Globus pallidus (tissue), 1 donor: ENCODE results near the gene SURF4.

Experiments used
- DNase-seq: peaks from one replicate; pipeline ENCODE4 v3.0.0-alpha.2; 2015; ENCODE audit warnings: low spot score

SURF4 gene

DNA sequence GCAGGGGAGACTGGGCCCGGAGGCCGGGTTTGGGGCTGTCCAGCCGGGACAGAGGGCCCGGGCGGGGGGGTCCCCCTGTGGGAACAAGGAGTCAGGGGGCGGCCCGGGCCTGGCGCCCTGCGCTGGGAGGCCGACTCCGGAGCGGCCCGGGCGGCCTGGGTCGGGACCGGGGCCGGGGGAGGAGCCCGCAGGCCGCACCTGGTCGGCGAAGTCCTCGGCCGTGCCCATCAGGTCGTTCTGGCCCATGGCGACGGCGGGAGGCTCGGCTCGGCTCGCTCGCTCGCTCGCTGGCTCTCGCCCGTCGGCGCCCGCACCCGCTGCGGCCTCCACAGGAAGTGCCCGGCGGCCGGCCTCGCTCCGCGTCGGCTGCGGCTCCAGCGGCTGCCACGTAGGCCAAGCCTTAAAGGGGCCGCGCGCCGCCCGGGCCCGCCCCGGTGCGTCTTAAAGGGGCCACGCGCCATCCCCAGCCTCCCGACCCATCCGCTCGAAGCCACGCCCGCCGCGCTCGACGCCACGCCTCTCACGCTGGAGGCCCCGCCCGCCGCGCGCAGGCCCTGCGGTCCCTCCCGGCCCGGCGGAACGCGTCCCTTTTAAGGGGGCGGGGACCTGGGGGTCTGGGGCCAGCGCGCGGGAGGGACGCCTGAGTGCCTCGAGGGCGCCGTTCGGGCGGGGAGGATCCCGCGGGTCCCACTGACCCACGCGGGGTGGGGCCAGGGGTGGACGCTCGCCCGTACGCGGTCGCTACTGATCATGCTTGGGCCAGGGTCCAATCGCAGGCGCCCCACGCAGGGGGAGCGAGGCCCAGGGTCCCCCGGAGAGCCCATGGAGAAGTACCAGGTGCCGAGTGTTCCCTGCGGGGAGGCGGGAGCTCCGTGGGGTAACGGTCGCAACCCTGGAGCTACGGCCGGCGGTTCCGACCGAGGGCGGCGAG, at the start of gene SURF4, which contains the start of gene STKLD1:
SURF4 (minus strand) TSS at position 337 of the 931 bp plus-strand sequence; CDS start at position 246, 91 bp downstream.
STKLD1 (plus strand) TSS at position 643 of the 931 bp plus-strand sequence; CDS start at position 751, 108 bp downstream.
- peak; percentile 95 for DNase-seq

DNA sequence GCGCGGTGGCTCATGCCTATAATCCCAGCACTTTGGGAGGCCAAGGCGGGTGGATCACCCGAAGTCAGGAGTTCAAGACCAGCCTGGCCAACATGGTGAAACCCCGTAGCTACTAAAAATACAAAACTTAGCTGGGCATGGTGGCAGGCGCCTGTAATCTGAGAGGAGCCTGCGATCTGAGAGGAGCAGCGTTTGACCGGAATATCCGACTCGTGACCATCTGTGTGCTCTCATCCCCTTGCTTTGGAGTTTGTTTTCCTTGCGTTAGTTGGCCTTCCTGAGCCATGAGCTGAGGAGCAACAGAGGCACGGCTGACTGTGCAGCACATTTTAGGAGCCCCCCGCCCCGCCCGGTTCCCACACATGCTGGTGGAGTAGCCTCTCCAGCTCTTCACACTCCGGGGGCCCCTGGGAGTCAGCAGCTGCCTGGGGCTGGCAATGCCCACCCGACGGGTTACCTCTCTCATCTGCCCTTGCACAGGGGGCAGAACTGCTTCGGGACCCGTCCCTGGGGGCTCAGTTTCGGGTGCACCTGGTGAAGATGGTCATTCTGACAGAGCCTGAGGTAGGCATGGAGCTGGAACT, 49.3 kb upstream of the SURF4 start:
- DNase-seq = no peak

DNA sequence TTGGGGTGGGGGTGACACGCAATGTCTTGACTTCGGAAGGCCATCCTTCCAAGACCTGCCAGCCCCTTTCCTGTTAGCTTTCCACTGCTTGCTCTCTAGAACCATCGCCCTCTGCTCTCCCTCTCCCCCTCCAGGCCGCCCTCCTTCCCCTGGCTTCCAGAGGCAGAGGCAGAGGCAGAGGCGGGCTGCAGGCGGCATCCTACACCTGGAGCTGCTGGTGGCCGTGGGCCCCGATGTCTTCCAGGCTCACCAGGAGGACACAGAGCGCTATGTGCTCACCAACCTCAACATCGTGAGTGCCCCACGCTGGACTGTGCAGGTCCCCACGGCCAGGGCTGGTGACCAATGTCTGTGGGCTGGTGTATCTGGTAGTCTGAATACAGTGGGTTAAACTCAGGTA, 48.3 kb upstream of the SURF4 start:
- DNase-seq = no peak

DNA sequence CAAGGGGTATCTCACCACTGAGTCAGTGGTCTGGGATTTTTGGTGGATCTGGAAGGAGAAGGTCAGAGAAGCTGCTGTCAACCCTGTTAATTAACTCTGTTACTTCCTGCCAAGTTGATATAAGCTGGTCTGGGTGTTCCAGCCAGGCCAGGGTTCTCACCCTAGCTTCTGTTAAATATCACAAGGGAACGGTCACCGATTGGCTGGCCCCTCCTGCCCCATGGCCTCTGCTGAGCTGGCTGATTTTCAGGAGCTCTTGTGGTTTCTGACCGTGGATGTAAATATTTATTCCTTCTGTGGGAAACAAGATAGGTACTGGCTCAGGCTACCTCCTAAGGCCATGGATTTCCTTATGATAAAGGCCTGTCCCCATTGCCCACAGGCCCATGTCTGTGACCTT, 47.4 kb upstream of the SURF4 start:
- no peak for DNase-seq

DNA sequence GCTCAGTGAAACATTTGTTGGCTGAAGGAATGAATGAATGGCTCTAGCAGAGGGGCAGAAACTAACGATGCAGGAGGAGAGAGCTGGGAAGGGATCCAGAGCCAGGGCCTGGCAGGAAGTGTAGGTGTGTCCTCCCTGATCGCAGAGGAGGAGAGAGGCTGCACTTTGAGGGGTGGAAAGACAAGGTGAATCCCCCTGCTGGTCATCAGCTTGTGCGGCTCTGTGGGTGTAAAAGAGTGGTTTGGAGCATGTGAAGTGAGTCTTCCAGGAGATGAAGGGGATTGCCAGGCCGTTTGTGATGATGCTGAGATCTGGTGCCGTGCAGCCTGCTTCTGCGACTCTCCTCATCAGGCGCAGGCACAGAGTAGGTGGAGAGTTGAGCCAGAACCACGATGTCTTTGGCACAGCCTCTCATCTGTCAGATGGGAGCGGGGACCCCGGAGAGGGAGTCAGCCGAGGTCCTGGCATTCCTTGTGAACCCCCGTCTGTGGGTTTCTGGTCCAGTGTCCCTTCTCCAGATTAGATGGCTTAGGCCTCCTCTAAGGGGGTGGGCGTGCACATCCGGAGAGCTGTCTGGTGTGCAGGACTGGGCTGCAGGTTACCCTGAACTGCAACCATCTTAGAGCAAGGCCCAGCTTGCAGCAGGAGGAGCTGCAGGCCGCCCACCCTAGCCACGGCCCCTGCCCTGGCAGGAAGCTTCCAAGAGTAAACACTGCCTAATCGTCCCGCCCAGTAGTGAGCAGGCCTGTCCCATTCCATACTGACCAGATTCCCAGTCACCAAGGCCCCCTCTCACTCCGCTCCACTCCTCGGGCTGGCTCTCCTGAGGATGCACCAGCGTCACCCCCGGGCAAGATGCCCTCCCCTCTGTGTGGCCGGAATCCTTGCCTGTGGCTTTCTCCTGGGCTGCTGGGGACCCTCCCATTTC, 46.0 kb upstream of the SURF4 start, which contains the start of gene ADAMTS13:
ADAMTS13 (plus strand) TSS at position 753 of the 928 bp plus-strand sequence; CDS start at position 830, 77 bp downstream.
- no peak for DNase-seq

DNA sequence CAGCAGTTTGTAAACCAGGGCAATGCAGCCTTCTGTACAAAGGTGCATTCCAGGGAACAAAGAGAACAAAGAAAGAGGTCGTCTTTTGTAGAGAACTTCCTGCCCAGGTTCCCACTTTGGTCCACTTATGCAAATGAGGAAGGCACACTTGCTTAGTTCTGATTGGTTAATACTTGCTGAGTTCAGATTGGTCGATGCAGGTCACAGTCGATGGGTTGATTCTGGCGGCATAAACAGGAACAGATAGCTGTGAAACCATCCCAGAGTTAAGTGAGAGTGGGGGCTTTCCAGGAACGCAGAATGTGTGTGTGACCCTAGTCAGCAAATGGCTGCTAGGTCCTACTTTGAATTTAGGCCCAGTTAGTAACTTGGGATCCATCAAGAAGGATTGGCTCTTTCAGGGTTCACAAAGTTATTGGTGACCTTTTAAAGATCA, 44.5 kb upstream of the SURF4 start:
- no peak for DNase-seq

DNA sequence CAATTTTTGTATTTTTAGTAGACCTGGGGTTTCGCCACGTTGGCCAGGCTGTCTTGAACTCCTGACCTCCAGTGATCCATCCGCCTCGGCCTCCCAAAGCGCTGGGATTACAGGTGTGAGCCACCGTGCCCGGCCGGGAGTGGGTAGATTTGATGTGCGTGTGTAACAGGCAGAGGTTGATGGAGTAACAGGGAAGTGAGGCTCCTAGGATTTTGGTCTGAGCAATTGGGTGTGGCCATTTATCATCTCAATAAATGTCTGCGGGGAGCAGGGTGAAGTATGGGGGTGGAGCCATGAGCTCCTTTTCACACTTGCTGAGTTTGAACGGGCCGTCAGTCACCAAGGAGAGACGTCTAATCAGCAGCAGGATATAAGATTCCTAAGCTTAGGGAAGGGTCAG, 43.1 kb upstream of the SURF4 start:
- no peak for DNase-seq

DNA sequence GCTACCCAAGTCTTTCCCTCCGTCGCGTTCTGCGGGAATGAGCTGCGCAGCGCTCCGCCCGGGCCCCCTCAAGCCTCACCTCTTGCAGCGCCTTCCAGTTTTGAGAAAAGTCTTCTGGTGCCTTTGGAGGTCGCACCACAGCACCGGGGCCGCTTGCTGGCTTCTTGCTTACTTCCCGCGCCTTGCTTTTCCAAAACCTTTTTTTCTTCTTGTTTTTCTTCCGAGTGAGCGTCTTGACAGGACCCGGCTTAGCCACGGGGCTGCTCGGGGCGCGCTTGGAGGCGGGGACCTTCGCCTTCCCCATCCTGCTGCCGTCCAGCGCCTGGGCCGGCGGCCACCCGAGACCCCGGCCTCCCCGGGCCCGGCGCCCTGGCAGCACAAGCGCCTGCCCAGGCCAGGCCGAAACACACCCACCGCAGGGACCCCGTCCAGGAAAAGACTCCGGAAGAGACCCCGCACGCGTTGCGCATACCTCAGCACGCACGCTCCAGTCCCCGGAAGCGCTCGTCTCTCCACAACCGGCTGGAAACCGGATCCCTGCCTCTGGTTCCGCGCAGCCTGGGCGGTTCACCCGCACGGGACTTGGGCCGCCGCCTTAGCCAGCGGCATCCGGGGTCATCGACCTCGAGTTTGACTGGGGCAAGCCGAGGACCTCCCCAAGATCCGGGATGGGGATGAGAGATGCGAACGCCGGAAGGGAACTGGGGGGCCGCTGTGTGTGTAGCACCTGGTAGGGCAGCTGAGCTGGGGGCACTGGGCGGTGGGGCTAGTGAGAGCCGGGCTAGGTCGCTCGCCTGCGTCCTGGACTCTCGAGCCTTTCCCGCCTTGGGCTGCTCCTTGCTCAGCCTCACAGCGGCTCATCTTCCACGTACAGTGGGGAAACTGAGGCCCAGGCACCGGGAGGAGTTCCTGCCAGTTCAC, 41.9 kb upstream of the SURF4 start, which contains the start of gene REXO4:
REXO4 (minus strand) TSS at position 470 of the 921 bp plus-strand sequence; CDS start at position 304, 166 bp downstream.
- DNase-seq = peak; percentile 71

DNA sequence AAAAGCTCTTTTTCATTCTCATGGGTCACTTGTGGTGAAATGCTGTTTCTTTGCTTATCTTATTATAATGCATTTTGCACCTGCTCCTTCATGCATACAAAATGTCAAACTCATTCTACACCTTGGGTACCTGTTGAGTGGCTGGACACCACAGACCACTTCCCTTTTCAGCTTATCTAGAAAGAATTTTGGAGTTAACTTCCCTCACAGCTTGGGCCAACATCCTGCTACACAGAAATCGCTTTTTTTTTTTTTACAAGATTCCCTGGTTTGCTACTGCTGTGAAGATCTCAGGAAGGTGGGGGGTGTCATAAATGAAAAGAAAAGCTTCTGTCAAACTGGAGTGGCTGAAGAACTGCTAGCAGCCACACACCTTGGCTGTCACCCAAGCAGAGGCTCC, 39.3 kb upstream of the SURF4 start:
- no peak for DNase-seq

DNA sequence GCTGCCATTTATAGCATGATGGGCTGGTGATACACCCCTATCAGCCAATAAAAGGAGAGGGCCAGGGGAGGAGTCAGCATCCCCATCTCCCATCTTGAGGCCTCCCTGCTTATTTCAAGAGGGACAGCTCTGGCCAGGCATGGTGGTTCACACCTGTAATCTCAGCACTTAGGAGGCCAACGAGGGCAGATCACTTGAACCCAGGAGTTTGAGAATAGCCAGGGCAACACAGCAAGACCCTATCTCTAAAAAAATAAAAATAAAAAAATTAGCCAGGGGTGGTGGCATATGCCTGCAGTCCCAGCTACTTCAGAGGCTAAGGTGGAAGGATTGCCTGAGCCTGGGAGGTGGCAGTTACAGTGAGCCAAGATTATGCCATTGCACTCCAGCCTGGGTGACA, 32.2 kb upstream of the SURF4 start:
- no peak for DNase-seq

DNA sequence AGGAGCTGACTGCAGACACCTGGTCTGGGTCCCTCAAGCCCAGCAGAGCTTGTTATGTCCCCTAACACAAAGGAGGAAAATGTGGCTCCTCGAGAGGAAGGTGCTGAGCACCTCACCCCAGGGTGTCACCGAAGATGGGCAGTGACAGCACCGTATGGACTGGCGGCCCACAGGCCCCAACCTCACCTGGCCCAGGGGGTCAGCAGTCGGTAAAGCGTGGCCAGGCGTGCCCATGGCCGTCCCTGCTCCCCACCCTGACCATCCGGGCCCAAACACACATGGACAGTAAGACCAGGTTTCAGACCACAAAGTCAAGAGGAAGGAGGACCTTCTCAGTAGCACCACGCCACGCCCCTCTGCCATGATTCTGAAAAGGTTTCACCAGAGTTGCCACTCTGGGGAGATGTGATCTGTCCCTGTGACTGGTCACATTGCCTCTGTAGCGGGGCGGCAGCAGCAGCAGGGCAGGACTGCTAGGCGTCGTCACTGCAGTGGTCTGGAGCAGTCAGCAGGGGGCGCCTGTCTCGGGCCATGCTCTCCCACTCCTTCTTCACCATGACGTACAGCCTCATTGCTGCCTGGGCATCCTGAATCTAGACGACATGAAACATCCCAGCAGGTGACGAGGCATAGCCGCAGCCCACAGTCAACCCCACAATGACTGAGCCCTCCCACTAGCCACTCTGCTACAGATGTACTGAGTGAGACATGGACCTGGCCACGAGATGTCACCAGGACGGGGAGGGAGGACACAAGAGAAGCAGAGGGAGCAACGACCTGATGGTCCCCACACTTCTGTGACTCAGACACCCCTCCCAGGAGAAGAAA, 30.8 kb upstream of the SURF4 start:
- peak; percentile 71 for DNase-seq

DNA sequence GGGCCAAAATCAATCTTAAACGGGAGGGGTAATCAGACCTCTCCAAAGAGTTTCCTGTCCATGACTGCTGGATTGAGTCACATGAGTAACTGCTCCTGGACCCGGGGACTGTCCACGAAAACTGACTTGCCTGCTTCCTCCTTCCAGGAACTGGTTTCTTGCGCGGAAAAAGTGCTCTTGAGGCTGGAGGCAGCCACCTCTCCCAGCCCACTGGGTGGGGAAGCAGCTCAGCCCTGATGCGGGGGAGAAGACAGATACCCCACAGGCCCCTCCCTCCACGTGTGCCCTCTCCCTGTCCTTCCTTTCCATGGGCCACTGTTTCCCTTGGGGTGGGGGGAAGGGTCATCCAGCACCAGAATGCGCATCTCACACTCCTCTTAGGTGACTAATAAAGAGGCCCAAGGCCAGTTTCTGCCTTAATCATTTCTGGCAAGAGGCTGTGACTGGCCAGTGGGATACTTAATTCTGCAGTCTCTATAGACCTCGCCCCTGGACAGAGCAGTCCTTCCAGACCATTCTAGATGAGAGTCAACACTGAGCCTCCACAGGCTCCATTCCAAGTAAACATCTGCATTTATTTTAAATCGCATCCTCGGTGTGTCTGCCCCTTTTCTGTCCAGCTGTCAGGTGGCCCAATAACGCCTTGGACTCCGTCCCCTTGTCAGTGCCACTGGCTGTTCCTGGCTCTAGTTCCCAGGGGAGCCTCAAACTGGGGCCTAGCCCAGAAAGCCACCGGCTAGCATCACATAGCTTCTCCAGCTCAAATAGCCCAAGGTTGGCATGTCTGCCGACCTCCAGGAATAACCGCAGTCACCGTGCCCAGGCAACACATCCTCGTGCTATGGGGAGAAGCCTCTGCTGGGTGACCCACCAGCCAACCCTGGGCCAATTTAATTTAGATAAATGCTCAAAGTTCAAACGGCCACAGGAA, 29.9 kb upstream of the SURF4 start:
- no peak for DNase-seq

DNA sequence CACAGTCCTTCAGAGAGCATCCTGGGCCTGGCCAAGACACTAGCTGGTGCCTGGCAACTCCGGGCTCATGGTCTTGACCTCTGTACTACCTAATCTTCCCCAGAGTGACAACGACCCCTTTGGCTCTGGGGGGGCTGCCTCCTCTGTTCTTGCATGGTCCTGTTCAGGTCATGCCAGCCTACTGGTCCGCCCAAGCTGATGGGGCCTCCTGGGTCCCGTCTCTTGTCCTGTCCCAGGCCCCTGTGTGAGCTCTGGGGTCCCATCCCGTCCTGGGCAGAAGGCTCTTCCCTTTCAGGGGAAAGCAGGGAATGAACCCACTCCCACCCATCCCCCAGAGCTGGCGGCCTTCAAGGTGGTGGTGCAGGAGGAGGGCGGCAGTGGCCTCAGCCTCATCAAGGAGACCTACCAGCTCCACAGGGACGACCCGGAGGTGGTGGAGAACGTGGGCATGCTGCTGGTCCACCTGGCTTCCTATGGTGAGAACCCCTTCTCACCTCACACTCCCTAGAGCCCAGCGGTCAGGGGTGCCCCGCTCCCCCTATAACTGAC, 28.7 kb upstream of the SURF4 start:
- no peak for DNase-seq

DNA sequence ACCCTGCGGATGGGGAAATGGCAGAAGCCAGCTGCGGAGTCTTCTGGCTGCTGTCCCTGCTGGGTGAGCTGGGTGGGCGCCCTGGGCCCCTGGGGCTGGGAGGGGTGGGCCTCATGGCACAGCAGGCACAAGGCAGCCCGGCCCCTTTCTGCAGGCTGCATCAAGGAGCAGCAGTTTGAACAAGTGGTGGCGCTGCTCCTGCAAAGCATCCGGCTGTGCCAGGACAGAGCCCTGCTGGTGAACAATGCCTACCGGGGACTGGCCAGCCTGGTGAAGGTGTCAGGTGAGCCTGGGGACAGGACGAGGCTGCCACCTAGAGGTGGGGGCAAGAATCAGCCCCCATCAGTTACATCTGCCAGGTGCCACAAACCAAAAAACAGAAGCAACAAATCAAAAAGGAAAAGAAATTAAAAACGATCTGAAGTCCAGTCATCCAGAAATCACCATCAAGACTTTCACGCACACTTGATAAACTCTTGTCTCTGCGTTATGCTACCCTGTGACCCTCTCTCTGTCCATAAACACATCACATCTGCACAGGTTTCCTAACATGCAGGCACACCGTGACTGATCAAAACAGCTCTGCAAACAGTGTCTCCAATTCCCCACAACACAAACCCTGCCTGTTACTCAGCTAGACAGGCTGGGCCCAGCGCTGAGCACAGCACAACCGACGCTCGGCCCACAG, 28.1 kb upstream of the SURF4 start:
- no peak for DNase-seq

DNA sequence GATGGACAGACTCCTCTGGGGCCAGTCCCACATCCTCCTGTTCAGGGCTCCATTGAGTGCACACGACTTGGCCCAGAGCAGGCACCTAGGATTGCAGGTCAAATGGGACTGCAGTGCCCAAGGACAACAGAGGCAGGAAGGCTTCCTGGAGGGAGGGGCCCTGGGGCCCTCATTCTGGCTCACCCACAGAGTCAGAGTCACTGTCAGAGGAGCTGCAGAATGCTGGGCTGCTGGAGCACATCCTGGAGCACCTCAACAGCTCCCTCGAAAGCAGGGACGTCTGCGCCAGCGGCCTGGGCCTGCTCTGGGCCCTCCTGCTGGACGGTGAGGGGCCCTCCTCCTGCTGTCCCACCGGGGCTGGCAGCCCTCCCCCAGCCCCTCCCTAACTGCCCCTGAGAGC, 26.8 kb upstream of the SURF4 start:
- DNase-seq = no peak

DNA sequence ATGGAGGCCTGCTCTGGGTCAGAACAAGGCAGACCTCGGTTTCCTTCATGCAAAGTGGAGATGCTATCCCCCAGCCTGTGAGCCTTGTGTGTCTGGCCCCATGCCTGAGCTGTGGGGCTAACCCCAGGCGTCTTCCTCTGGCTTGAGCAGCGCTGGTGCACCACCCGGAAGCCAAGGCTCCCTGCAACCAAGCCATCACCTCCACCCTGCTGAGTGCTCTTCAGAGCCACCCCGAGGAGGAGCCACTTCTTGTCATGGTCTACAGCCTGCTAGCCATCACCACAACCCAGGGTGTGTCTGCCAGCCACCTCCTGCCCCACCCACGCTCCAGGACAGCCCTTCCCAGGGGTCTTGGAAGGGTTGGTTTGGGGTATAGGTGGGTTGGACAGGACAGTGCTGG, 25.7 kb upstream of the SURF4 start:
- DNase-seq = no peak

DNA sequence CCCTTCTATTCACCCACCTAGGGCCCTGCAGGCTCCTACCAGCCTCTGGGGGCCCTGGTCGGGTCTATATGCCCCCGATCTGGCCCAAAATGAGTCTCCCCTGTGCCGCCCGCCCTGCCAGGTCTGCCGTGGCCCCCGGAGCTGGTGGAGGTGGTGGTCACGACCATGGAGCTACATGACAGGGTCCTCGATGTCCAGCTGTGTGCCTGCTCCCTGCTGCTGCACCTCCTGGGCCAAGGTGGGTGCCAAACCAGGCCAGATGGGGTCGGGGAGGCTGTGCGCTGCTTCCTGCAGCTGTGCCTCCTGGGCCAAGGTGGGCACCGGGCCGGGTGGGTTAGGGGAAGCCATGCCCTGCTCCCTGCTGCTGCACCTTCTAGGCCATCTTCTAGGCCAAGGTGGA, 24.4 kb upstream of the SURF4 start:
- no peak for DNase-seq

DNA sequence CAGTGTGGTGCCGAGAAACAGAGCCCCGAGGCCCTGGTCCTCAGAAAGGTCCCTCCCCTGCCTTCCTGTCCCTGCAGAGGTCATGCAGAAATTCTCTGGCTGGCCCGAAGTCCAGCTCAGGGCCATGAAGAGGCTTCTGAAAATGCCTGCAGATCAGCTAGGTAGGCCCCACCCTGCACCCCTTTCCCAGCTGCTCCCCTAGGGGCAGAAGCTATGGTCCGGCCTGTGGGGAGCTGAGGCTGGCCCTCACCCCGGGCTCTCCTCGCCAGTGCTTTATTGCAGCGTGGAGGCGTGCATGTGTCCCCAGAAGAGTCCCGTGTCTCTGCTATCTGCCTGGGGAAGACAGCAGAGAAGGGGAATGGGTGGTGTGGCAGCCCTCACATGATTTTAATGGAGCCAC, 22.0 kb upstream of the SURF4 start:
- DNase-seq = no peak
